Endothelial cell of umbilical vein (primary cell): ENCODE data around the gene YDJC. TPM values are rescaled to one million over a fixed set of nuclear protein-coding genes. Genes with fewer than 3 reads are reported as not detected.

Experiments used
- BruUV-seq: library from RNA; stranded (reverse); fragments of 400-500 nt; replicated peaks from 2 replicates; lab custom pipeline; 2021; lab: Mats Ljungman, UMichigan
- CTCF ChIA-PET: fragments of 300-600, 350-600 bp; sonication (Branson Sonifier 250); formaldehyde crosslinking; loops from one replicate; lab custom pipeline; 2021; ENCODE audit warnings: antibody characterized with exemption, inconsistent platforms; lab: Charles Lee
- POLR2A ChIA-PET: fragments of 300-600, 350-600 bp; sonication (Branson Sonifier 250); formaldehyde crosslinking; loops from one replicate; lab custom pipeline; 2021; ENCODE audit warnings: antibody characterized with exemption, inconsistent platforms; lab: Charles Lee
- DNase-seq: peaks from one replicate; pipeline ENCODE4 v3.0.0-alpha.2; 2011; ENCODE audit warnings: low read depth, low spot score
- FAIRE-seq: peaks from 2 replicates; lab custom pipeline; 2011; peaks lifted over from hg19 to GRCh38; lab: Jason Lieb, UNC
- H2AFZ ChIP-seq: 2 replicates; pipeline ENCODE4 v1.6.0; 2012; ENCODE audit warnings: low read depth, low read length, control low read depth, inconsistent platforms
- H3K27ac ChIP-seq: 2 replicates; pipeline ENCODE4 v1.5.1; 2011; ENCODE audit warnings: low read depth, mild to moderate bottlenecking, control low read depth, low read length, moderate library complexity; ENCODE audit not compliant: insufficient read depth
- H3K27me3 ChIP-seq, 2 experiments: 2 replicates each; pipeline versions ENCODE4 v1.6.0 to v1.6.1; 2011; ENCODE audit warnings: low read length in 2 of 2, mixed read lengths in 1 of 2; ENCODE audit not compliant: control insufficient read depth in 2 of 2, insufficient read depth in 2 of 2
- H3K36me3 ChIP-seq, 2 experiments: 2 replicates in 1 of 2; 3 replicates in 1 of 2; pipeline ENCODE4 v1.5.1; 2011; ENCODE audit warnings: low read length in 2 of 2, mild to moderate bottlenecking in 1 of 2, moderate library complexity in 1 of 2; ENCODE audit not compliant: control insufficient read depth in 2 of 2, insufficient read depth in 2 of 2; ENCODE audit errors: extremely low read depth in 1 of 2
- H3K4me1 ChIP-seq: 3 replicates; pipeline ENCODE4 v1.5.1; 2011; ENCODE audit warnings: mild to moderate bottlenecking, low read length; ENCODE audit not compliant: control insufficient read depth, insufficient read depth; ENCODE audit errors: extremely low read depth
- H3K4me2 ChIP-seq: 2 replicates; pipeline ENCODE4 v1.6.1; 2011; ENCODE audit warnings: low read length, control low read depth, mixed read lengths; ENCODE audit not compliant: insufficient read depth
- H3K4me3 ChIP-seq, 3 experiments: fragments of 200-600 bp in 1 of 3; sonication (generic), shearing (Covaris generic) in 1 of 3; replicated peaks in 1 of 3; 2 replicates each; pipeline ENCODE4 v1.5.1; 2011 to 2016; ENCODE audit warnings: control low read depth in 3 of 3, low read length in 3 of 3, mild to moderate bottlenecking in 2 of 3, inconsistent platforms in 1 of 3, low read depth in 1 of 3, moderate library complexity in 1 of 3; ENCODE audit not compliant: insufficient read depth in 1 of 3
- H3K79me2 ChIP-seq: 2 replicates; pipeline ENCODE4 v1.6.0; 2012; ENCODE audit warnings: low read length, inconsistent platforms; ENCODE audit not compliant: control insufficient read depth, insufficient read depth
- H3K9ac ChIP-seq: replicated peaks from 2 replicates; pipeline ENCODE3; 2011; ENCODE audit warnings: low read length, control low read depth; ENCODE audit not compliant: insufficient read depth; ENCODE audit errors: extremely low read depth
- H3K9me1 ChIP-seq: replicated peaks from 3 replicates; pipeline ENCODE4 v1.6.0; 2011; ENCODE audit warnings: mild to moderate bottlenecking, low read length; ENCODE audit not compliant: control insufficient read depth, insufficient read depth; ENCODE audit errors: extremely low read depth
- H3K9me3 ChIP-seq: replicated peaks from 2 replicates; pipeline ENCODE4 v1.5.1; 2012; ENCODE audit warnings: low read length, inconsistent platforms; ENCODE audit not compliant: control insufficient read depth, insufficient read depth
- H4K20me1 ChIP-seq: replicated peaks from 2 replicates; pipeline ENCODE3; 2011; ENCODE audit warnings: mild to moderate bottlenecking, low read length; ENCODE audit not compliant: control insufficient read depth, insufficient read depth; ENCODE audit errors: extremely low read depth
- CTCF ChIP-seq, 2 donors: IDR thresholded peaks; 1 replicate in 1 of 2; 2 replicates in 1 of 2; pipeline ENCODE4 v1.5.1; 2011; ENCODE audit warnings: low read length in 2 of 2, mild to moderate bottlenecking in 2 of 2, moderate library complexity in 2 of 2, control low read depth in 1 of 2, inconsistent platforms in 1 of 2, low read depth in 1 of 2; ENCODE audit not compliant: insufficient read depth in 1 of 2; ENCODE audit errors: extremely low read depth in 1 of 2
- EZH2 ChIP-seq: IDR thresholded peaks from 2 replicates; pipeline ENCODE4 v1.6.1; 2012; ENCODE audit warnings: borderline replicate concordance, low read depth, mild to moderate bottlenecking, moderate library complexity, low read length, inconsistent platforms; ENCODE audit not compliant: severe bottlenecking
- FOS ChIP-seq: IDR thresholded peaks from 2 replicates; pipeline ENCODE4 v1.6.1; 2011; ENCODE audit warnings: mild to moderate bottlenecking, low read length, moderate library complexity, borderline replicate concordance; ENCODE audit not compliant: insufficient read depth
- GATA2 ChIP-seq: IDR thresholded peaks from 2 replicates; pipeline ENCODE4 v1.7.0; 2011; ENCODE audit warnings: low read depth, mild to moderate bottlenecking, moderate library complexity, mixed read lengths, low read length; ENCODE audit not compliant: insufficient read length, insufficient read depth
- JUN ChIP-seq: IDR thresholded peaks from 2 replicates; pipeline ENCODE4 v1.6.1; 2011; ENCODE audit warnings: borderline replicate concordance, low read depth; ENCODE audit not compliant: insufficient read length, insufficient read depth
- MYC ChIP-seq: IDR thresholded peaks from one replicate; pipeline ENCODE4 v1.6.1; 2011; ENCODE audit warnings: mild to moderate bottlenecking, low read depth, low read length
- POLR2A ChIP-seq: IDR thresholded peaks from 2 replicates; pipeline ENCODE4 v1.6.1; 2012; ENCODE audit warnings: low read depth, mild to moderate bottlenecking, control low read depth, low read length
- POLR2AphosphoS5 ChIP-seq: IDR thresholded peaks from 2 replicates; pipeline ENCODE4 v1.6.1; 2012; ENCODE audit warnings: low read depth, mild to moderate bottlenecking, control low read depth, low read length, moderate library complexity; ENCODE audit not compliant: insufficient read depth
- dilution Hi-C: fragments of 300-500 bp; cut with MboI; formaldehyde crosslinking; loops from one replicate; pipeline ENCODE4 v1.15.0; 2019; ENCODE audit warnings: low sequenced_read_pairs; ENCODE audit not compliant: extremely low pct_ligation_motif_present
- intact Hi-C: fragments of 100-400 bp; cut with micrococcal nuclease; formaldehyde crosslinking; loops from one replicate; pipeline ENCODE4 v1.10.0; 2022
- polyA plus RNA-seq, 4 experiments: library from polyadenylated mRNA; depleted of rRNA in 3 of 4; stranded (reverse) in 3 of 4; unstranded in 1 of 4; fragments of >200 nt; gene quantifications; 2 replicates each; pipeline versions ENCODE4 v1.2.1 to v1.2.3, GENCODE V29; 2011 to 2012; ENCODE audit warnings: missing spikeins in 1 of 4
- total RNA-seq: library from RNA; stranded (reverse); gene quantifications from 2 replicates; pipeline ENCODE4 v1.2.3, GENCODE V29; 2021
- TF ChIP-seq, protein P1 (sequence below): IDR thresholded peaks from 2 replicates; pipeline ENCODE4 v1.6.1; 2011; ENCODE audit not compliant: insufficient read depth, insufficient read length

YDJC gene
- total and polyA plus RNA-seq, 2 donors (not counting 3 experiments of a cell fraction or from before 2014, with no cell fraction given): 27.2 to 29.9 TPM

DNA sequence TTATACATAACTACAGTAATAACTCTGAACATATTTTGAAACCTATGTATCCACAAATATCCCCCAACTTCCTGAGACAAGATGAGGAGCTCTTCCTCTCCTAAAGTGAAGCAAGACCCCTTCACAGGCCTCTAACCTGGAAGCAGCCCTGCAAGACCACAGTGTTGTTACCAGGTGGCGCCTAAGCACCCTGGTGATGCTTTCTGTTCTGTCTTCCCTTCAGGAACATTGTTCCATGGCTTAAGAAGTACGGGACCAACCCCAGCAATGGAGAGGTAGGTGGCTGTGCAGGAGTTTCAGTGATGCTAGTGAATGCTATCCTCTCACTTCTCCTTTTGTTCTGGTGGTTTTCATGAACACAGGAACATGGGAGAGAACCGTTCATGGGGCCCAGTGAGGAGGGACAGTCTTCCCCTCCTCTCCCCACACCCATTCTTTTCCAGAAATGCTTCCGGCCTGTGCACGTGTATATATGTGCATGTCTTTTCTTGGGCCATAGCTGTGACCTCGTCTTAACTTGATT is 42.3 kb upstream of the YDJC start:
- no peak overlapping the region for H3K4me2 ChIP-seq
- H2AFZ ChIP-seq: no peak overlapping the region
- no peaks in the 10 kb centered on the region for H3K4me1 ChIP-seq
- DNase-seq: no peak
- intact Hi-C loops (no loop called here), dilution Hi-C loops (no loop called here)
- H3K9me3 ChIP-seq: no peaks in the 10 kb centered on the region
- H3K79me2 ChIP-seq: peaks cover 2% of the 10 kb centered on the region
- H3K9me1 ChIP-seq: no peaks in the 10 kb centered on the region
- H3K4me3 ChIP-seq: no peak overlapping the region
- H3K27me3 ChIP-seq: no peaks in the 10 kb centered on the region
- no TSS peak for BruUV-seq
- H3K27ac ChIP-seq: no peak overlapping the region
- H3K9ac ChIP-seq: no peak overlapping the region
- CTCF ChIA-PET: no interaction called here
- peaks cover 6 to 39% of the 10 kb centered on the region in 2 experiments for H3K36me3 ChIP-seq
- POLR2A ChIA-PET: no interaction called here
- FAIRE-seq: no peak
- TF ChIP-seq GATA2: no peak
- no peak for TF ChIP-seq POLR2AphosphoS5
- no peak for TF ChIP-seq POLR2A
- no peak for TF ChIP-seq JUN
- no peak for TF ChIP-seq FOS
- no peak for TF ChIP-seq MYC
- no peak for TF ChIP-seq EZH2
- TF ChIP-seq, protein P1, sequence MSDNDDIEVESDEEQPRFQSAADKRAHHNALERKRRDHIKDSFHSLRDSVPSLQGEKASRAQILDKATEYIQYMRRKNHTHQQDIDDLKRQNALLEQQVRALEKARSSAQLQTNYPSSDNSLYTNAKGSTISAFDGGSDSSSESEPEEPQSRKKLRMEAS: no peak
- TF ChIP-seq CTCF (IDR thresholded peaks at IDR 0.05; ENCODE audit: extremely low read depth in 1 of 2, insufficient read depth in 1 of 2, low read depth in 1 of 2, low read length in 2 of 2): no peak
- H4K20me1 ChIP-seq: no peaks in the 10 kb centered on the region
